Activated CD8-positive, alpha-beta memory T cell treated with anti-CD3 and anti-CD28 coated beads, Interleukin-2, amount 50 U/mL, for 24 hours (primary cell): ENCODE measurements around the gene GJD3.

Experiments used
- DNase-seq: peaks from one replicate; pipeline ENCODE4 v3.0.0-alpha.2; 2020; ENCODE audit errors: extremely low read depth

GJD3 gene

DNA sequence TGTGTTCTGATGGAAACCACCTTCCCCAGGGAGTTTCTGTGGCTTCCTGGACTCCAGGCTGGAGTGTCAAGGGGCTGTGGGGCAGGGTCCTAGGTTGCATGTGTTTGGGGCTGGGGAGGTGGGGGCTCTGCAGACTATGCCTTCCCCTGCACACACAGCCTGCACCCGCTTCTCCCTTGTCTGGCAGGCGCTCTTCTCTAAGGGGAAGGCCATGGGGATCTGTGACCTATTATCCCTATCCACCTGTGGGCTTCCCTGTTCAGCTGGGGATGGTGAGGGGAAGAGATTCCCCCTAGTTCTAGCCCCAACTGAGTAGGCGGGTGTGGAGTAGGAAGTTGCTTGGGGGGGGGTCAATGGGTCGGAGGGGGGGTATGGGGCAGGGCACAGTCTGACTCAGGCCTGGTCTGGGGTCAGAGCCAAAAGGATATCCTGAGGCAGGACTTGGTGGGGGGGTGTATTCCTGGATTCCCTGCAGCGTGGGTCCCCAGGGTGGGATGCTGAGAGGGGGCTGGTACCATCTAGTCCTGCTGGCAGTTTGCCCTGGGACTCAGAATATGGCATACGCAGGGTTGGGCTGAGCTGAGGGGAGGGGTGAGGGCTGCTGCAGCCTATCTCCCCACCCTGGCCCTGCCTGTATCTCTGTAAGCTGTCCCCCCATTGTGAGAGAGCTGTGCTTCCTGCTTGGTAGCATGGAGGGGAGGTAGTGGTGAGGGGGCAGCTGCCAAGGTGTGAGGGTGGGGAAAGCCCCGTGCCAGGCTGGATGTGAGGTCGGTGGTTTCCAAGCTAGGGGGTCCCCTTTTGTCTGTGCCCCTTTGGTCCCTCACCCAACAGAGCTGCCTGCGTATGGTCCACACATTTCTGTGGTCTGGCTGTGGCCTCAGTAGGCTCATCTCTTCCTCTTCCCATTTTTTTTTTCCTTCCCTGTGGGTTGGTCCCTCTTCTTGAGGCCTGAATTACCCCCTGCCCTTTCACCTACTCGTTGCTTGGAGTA, 40.9 kb downstream of the GJD3 start:
- peak; percentile 56 for DNase-seq

DNA sequence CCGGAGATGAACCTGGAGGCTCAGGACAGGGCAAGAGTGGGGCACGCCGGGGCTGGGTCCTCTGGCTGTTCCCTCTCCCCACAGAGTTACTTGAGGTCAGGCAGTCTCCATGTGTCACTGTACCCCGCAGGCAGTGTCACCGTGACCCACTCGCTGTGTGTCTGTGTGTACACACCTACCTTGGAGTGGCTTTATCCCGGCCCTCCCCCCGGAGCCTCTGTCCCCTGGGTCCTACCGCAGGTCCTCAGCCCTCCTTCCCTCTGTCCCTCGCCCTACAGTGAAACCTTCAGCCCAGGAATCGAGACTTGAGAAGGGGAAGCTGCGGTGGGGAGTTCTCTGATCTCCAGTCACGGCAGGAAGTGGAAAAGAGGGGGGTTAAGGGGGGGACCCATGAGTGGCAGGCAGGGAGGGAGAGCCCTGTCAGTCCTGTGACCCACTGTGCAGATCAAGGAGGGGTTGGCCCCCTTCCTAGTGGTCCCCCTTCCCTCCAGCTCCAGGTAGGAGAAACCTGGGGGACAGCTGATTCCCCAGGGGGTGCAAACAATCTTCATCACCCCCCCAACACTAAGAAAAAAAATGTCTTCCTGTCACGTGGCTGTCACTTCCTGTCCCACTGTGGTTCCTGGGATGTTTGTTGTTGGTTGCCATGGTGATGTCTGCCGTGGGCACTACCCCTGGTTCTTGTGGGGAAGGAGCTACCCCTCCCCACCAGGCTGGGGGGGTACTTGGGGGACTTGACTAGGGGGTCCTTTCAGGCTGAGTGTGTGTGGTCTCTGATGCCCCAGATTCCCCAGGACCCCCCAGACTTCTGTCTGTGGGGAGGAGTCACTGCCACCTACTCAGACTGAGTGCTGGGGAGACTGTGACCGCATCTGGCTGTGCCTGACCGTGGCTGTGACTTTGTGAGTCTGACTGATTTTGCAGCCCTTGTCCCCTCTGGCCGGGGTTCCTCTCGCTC, 41.9 kb downstream of the GJD3 start:
- DNase-seq = peak; percentile 69

DNA sequence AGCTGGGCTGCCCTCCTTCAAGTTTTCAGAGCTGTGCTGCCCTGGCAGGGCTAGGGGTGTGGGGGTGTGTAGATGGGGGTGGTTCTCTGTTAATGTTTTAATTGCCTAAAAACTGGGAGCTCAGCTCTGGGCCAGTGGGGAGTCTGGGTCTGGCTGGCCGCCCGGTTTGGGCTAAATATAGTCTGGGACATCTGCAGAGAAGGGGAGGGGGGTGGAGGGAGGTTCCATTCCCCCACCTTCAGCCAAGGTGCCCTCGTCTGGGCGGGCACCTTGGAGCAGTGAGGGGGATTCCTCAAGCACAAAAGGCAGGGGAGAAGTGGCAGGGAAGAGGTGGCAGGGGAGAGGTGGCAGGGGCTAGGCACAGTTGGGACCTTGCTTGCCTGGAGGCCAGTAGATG, 42.6 kb downstream of the GJD3 start:
- no peak for DNase-seq

DNA sequence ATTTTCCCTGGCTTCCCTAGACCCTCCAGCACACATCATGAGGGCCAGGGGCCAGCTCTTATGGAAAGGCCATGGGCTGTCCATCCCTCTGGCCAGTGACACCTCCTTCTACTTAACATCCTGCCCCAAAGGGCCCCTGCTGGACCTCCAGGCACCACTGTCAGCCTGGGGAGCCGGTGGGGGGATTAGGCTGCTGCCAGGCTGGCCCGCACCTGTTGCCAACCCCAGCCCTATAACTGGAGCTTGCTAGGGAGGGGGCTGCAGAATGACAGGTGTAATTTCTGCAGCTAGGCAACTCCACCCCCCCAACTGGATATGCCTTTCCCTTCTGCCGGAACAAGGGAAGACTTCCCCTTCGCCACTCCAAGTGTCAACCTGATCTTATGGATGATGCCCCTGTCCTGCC, 43.0 kb downstream of the GJD3 start:
- DNase-seq = no peak

DNA sequence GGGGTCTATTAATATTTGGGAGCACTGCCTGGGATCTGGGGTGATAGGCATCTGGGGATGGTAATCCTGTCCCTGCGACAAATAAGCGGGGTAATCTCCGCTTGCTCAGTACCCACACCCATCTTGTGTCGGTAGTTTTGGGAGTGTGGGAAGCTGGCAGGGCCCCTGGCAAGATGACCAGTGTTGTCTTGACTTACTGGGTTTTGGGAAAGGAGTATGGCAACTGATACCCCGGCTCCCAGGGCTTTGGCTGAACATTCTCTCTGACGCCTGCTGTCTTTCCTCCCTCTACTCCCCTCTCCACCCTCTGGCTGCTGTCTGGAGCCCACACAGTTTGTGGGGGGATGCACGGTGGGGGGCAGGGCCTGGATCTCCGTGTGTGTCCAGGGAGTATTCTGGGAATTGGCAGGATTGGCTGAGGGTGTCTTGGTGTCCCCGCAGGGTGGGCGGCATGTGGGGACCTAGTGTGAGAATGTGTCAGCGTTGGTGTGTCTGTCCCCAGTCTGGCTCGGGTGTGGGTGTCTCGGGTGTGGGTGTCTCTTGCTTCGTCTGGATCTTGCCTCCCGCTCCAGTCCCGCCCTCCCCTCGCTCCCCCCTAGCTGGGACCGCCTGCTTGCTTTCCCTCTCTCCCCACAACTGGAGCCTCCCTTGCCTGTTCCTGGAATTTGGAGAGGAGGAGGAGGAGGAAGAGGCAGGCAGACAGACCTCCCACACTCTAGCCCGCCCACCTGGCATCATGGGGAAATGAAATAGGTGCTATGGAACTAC, 43.6 kb downstream of the GJD3 start:
- DNase-seq = no peak

DNA sequence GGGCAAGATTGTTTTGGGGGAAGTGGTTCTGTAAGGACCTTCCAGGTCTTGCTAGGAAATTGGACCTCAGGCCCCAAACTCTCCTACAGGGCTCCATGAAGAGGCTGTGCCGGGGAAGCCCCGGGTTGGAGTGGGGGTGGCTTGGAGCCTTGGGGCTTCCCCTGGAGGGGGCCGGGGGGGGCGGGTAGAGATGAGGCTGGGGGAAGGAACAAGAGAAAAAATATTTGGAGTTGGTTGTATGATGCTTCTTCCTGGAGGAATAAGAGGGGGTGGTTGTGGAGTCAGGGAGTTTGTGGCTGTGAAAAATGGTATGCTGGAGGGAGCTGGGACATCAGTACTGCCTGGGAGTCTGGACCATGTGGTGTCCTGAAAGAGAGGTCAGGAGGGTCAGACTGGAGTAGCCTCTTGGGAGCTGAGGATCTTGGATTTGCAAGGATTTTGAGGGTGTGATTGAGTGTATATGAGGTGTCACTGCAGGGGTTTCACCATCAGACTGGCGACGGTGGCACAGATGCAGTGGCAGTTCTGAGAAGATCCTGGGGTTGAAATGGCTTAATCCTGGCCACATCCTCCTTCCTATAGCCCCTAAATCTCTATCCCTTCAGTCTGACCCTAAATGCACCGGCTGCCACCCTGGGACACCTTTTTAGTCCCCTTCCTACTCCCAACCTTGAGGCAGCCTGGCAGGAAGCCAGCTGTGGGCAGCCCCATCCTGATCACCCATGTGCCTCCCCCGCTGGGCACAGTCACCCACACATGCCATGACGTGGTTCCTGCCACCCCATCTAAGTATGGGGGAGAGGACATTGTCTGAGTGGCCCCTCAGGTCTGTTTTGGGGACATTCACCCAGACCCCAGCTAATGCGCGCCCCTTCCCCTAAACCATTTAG, 44.6 kb downstream of the GJD3 start:
- no peak for DNase-seq

DNA sequence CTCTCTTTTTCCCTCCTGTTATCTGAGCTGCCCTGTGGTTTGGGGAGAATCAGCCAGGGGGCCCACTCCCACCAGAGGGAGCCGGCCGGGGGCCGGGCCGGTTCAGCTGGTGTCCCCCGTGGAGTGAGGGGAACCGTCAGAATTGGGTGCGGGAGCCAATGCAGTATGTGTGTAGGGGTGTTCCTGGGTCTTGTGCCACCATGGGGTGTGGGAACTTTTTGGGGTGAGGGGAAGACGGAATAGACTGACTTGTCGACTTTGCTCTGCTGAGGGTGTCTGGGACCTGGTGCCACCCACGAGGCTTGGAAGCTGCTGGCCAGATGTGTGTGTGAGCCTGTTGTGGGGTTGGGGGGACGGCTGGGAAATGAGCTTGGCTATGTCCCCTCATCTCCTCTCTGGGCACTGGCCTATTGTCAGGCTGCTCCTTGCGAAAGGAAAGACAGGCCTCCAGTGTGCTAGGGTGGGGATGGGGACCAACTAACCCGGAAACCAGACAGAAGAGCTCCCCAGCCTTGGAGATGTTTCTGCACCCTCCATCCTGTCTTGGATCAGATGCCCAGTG, 45.6 kb downstream of the GJD3 start:
- DNase-seq = no peak

DNA sequence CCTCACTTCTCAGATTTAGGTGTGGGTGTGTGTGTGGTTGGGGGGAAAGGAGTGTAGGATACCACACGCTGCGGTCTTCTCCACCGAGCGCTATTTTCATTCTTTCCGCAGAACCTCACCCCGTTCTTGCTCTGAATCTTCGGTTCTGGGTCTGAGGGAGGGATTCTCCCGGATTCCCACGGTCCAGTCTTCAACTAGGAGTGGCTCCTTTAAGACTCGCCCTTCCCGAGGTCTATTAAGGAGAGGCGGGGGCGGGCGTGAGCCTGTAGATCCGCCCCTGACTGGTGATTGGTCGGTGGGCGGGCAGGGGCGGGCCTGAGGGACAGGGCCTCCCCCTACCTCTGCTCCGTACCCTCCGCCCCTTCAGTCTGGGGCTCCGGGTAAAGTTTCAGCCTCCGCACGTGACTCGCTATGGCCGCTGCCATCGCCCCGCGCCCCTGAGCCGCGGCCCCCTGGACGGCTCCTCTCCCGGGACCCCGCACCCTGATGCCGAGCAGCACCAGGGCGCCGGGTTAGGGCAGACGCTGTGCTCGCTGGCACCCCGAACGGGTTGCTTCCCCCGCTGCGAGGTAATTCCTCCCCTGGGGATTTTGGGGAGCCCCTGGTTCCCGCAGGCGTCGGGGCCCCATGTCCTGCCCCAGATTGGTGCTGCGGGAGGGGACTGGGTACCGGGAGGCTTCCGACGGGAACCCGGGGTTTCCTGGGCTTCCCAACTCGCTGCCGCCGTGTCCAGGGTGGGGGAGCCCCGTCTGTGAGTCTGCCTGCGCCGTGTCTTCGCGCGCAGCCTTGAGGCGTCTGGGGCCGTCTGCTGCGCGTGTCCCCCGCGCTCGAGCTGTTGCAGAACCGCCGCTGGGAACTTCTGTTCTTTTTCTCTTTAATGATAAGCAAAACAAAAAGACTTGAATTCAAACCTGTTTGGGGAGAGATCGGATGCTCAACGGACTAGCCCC, 46.4 kb downstream of the GJD3 start:
- DNase-seq = peak; percentile 73

DNA sequence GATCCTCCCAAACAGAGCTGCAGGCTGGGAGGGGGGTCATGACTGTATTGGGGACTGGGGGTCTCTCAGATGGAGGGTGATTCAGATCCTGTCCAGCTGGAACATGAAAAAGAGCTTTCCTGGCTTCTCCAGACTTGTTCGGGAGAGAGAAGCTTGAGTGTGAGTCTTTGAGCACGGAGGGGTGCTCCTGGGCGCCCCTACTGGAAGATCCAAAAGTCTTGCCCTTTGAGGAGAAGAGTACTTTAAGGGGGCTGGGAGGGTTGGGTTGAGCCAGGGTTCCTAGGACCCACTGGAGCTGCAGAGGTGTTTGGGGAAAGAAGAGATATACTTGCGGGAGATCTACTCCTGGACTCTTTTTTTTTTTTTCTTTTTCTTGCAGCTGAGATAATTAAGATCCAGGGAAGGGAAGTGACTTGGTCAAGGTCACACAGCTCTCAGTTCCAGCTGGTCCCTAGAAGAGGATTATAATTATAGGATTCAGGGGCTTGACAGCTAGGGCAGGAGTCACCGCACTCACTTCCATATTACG, 47.1 kb downstream of the GJD3 start:
- DNase-seq = no peak

DNA sequence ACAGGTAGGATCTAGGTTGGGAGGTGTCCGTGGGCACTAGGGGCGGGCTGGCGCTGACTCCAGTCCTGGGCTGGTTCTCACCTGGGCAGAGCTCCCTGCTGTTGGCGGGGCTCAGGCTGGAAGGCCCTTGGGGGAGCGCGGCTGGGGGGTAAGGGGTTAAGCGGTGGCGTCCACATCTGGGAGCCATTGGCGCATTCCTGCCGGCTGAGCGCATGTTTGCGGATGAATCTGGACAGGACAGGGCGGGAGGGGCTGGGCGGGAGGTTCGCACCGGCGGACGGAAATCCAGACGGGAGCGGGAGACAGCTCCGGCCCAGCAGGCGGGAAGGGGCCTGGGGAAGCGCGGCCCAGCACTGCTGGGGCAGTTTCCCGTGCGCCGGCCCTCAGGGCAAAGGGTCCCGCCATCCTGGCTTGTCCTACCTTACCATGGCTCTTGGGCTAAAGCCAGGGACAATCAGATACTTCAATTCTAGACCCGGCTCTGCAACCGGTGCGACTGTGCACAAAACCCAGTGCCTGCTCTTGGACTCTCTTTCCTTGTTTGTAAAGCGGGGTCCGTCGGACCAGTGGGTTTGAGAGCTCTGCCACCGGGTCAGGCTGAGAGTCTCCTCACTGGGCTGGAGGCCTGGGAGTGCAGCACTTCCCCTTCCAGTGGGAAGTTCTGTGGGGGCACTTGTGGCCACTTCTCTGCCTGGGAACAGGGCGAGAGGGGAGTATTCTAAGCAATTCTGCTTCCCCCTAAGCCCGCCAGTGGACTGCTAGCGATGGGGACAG, 47.8 kb downstream of the GJD3 start:
- no peak for DNase-seq

DNA sequence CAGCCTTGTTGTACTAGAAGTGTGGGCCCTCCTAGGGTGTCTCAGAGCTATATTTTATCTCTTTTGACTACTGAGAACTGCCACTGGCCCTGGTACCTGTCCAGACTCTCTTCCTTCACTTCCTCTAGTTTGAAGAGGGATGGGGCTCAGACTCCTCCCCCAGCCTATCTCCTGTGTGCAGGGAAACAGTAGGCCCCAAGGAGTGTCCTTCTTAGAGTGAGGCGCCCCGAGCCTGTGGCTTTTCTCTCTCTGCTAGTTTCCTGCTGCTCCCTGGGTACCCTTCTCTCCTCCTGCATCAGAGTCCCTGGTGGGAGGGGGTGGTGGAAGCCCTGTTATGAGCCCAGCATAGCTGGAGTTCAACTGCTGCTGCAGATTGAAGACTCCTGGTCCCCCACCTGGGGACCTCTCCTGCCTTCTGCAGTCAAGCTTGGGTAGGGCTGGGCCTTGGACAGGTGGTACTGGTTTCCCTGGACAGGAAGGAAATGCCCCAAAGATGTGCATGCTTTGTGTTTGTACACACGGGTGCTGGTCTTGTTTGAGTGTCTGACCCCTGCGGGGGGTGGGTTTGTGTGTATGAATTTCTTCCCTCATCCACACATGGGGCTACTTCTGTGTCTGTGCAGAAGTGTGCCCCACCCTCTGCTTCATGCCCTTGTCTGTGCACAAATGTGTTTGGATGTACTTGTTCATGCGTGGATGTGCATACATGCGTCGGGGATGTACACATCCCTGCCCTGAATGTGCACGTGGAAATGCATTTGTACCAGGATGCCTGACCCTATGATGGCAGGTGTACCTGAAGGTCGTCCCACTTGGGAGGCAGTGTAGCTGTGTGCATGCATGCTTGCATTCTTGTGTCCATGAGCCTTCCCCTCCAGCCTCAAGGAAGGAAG, 48.6 kb downstream of the GJD3 start:
- no peak for DNase-seq

DNA sequence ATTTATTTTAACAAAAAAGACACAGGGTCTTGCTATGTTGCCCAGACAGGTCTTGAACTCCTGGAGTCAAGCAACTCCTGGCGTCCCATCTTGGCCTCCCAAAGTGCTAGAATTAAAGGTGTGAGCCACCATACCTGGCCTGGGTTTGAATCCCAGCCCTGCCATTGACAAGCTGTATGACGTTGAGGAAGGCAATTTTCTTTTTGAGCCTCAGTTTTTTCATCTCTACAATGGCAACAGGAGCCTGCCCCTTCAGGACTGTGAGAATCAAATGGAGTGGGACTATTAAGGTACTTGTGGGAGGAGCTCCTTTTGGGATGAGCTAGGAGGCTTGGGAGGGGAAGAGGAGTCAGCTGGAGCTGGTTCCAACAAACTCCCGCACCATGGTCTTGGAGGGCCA, 49.3 kb downstream of the GJD3 start:
- DNase-seq = no peak

DNA sequence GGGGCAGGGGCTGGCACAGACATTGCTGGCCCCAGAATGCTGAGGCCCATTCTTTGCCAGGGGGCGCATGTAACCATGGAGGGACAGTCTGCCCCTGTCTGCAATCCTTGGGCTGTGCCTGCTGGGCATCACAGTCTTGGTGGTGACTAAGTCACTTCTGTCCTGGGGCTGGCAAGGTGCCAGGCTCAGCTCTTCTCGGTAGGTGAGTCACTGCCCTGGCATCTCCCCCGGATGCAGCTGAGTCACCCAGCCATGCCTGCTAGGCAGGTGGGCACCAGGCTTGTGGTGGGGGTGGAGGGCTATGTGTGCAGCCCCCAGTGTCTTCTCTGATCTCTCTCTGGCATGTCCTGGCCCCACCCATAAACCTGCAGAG, 50.0 kb downstream of the GJD3 start:
- DNase-seq = peak; percentile 73

DNA sequence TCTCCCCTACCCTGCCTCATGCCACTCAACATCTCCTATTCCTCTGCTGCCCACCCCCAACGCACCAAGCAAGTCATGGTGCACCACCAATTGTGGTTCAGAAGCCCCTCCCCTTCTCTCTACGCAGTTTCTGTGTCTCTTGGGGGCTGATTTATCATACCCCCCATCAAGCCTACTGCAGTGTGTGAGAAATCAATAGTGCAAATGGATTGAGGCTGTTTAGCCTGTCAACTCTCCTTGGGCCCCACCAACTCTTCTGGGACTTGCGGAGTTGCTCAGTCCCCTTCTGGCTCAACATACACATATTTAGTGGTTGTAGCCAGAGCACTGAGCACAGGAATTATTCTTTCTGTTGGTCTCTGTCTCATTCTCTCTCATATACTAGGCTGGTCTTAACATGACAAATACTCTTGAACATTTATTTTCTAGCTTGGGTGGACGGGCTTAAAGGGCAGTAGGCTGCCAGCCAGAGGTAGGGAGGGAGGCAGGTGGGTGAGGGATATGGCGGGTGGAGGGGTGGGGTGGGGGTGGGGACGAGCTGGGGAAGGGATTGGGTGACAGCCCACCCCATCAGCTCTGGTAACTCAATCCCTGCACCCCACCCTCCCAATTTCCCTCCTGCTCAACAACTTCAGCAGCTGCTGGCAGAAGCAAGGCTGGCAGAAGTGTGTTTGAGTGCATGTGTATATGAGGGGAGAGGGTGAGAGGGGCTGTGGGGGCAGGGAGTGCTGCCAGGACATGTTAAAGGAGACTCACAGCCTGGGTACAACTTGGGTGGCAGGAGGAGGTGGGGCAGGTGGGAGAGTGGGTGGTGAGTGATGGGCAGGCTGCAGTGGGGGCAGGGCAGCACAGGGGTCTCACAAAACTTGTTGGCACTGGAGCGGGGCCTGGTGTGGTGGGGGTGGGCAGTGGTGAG, 50.6 kb downstream of the GJD3 start:
- DNase-seq = no peak
